ENCODE data around the gene AP4M1.
A peak's percentile ranks its signal among the peaks of the same experiment; 100 is the strongest.

Gene AP4M1

DNA sequence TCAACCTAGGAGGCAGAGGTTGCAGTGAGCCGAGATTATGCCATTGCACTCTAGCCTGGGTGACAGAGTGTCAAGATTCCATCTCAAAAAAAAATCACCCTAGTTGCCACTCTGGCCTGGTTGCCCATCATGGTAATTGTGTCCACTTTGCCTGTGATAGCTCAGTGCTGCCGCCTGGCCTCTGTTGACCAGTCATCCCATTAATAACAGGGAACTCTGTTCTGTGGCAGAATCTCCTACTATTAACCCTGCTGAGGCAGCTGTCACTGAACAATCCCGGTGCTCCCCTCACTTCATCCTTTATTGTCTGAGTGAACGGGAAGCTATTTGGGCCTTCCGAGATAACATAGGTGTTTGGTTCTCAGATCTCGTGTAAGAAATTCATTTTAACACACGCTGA lies 34.5 kb upstream of the AP4M1 start:
- peak; percentile 5 for ATAC-seq
- TF ChIP-seq TOX (CRISPR knock-in tag; IDR thresholded peaks at IDR 0.05; ENCODE audit: borderline replicate concordance) (no peak), GLIS3 (CRISPR knock-in tag; IDR thresholded peaks at IDR 0.05) (no peak), SNAI2 (CRISPR knock-in tag; IDR thresholded peaks at IDR 0.05) (no peak), ZC3H10 (CRISPR knock-in tag; IDR thresholded peaks at IDR 0.05) (no peak), ZFP3 (CRISPR knock-in tag; IDR thresholded peaks at IDR 0.05) (no peak), ISL1 (CRISPR knock-in tag; IDR thresholded peaks at IDR 0.05) (no peak), OSR1 (CRISPR knock-in tag; IDR thresholded peaks at IDR 0.05) (no peak), CSDC2 (CRISPR knock-in tag; IDR thresholded peaks at IDR 0.05) (no peak), BACH2 (CRISPR knock-in tag; IDR thresholded peaks at IDR 0.05; ENCODE audit: borderline replicate concordance) (no peak), PPARA (CRISPR knock-in tag; IDR thresholded peaks at IDR 0.05; ENCODE audit: borderline replicate concordance) (no peak)
- TF ChIP-seq, protein P1, sequence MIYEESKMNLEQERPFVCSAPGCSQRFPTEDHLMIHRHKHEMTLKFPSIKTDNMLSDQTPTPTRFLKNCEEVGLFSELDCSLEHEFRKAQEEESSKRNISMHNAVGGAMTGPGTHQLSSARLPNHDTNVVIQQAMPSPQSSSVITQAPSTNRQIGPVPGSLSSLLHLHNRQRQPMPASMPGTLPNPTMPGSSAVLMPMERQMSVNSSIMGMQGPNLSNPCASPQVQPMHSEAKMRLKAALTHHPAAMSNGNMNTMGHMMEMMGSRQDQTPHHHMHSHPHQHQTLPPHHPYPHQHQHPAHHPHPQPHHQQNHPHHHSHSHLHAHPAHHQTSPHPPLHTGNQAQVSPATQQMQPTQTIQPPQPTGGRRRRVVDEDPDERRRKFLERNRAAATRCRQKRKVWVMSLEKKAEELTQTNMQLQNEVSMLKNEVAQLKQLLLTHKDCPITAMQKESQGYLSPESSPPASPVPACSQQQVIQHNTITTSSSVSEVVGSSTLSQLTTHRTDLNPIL (CRISPR knock-in tag; IDR thresholded peaks at IDR 0.05; ENCODE audit: low read depth), result no peak
- TF ChIP-seq, protein P2, sequence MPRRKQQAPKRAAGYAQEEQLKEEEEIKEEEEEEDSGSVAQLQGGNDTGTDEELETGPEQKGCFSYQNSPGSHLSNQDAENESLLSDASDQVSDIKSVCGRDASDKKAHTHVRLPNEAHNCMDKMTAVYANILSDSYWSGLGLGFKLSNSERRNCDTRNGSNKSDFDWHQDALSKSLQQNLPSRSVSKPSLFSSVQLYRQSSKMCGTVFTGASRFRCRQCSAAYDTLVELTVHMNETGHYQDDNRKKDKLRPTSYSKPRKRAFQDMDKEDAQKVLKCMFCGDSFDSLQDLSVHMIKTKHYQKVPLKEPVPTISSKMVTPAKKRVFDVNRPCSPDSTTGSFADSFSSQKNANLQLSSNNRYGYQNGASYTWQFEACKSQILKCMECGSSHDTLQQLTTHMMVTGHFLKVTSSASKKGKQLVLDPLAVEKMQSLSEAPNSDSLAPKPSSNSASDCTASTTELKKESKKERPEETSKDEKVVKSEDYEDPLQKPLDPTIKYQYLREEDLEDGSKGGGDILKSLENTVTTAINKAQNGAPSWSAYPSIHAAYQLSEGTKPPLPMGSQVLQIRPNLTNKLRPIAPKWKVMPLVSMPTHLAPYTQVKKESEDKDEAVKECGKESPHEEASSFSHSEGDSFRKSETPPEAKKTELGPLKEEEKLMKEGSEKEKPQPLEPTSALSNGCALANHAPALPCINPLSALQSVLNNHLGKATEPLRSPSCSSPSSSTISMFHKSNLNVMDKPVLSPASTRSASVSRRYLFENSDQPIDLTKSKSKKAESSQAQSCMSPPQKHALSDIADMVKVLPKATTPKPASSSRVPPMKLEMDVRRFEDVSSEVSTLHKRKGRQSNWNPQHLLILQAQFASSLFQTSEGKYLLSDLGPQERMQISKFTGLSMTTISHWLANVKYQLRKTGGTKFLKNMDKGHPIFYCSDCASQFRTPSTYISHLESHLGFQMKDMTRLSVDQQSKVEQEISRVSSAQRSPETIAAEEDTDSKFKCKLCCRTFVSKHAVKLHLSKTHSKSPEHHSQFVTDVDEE (CRISPR knock-in tag; IDR thresholded peaks at IDR 0.05), result no peak

DNA sequence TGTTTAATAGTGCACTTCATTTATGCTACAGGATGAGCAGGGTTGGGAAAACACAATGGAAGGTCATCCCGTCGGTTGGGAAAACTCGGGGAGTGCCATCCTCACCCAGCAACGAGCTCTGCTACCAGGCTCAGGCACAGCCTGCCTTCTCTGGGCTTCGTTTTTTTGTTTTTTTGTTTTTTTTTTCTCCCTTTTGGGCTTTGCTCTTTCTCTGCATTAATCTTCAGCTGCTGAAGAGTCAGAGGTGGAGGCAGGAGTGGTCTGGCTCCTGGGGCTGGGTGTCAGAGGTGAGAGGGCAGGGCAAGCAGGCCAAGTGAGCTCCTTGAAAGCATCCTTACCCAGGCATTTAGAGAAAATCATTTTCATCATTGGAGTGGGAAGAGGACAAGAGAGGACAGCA lies 31.5 kb upstream of the AP4M1 start:
- TF ChIP-seq SNAI2 (CRISPR knock-in tag; IDR thresholded peaks at IDR 0.05) (no peak), ZFP3 (CRISPR knock-in tag; IDR thresholded peaks at IDR 0.05) (no peak)
- TF ChIP-seq, protein P3, sequence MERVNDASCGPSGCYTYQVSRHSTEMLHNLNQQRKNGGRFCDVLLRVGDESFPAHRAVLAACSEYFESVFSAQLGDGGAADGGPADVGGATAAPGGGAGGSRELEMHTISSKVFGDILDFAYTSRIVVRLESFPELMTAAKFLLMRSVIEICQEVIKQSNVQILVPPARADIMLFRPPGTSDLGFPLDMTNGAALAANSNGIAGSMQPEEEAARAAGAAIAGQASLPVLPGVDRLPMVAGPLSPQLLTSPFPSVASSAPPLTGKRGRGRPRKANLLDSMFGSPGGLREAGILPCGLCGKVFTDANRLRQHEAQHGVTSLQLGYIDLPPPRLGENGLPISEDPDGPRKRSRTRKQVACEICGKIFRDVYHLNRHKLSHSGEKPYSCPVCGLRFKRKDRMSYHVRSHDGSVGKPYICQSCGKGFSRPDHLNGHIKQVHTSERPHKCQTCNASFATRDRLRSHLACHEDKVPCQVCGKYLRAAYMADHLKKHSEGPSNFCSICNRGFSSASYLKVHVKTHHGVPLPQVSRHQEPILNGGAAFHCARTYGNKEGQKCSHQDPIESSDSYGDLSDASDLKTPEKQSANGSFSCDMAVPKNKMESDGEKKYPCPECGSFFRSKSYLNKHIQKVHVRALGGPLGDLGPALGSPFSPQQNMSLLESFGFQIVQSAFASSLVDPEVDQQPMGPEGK (CRISPR knock-in tag; IDR thresholded peaks at IDR 0.05; ENCODE audit: borderline replicate concordance), result no peak
- TF ChIP-seq, protein P2 (CRISPR knock-in tag; IDR thresholded peaks at IDR 0.05), result no peak
- ATAC-seq, result no peak

DNA sequence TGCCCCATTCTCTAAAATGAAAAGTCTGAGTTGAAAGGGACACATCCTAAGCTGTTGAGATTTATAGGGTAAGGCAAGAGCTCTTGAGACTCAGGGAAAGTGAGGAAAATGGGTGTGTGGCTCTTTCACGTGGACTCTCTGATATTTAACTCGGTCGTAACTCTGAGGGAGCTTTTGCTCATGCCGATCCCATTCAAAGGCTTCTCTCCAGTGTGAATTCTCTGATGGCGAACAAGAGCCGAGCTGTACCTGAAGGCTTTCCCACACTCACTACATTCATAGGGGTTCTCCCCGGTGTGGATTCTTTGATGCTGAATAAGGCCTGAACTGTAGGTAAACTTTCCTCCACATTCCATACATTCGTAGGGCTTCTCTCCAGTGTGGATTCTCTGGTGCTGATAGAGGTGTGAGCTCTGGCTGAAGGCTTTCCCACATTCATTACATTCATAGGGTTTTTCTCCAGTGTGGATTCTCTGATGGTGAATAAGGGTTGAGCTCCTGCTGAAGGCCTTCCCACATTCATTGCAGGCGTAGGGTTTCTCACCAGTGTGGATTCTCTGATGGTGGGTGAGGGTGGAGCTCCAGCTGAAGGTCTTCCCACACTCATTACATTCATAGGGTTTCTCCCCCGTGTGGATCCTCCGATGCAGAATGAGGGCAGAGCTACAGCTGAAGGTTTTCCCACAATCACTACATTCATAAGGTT lies 30.3 kb upstream of the AP4M1 start:
- no peak for ATAC-seq
- TF ChIP-seq RARB (CRISPR knock-in tag; IDR thresholded peaks at IDR 0.05) (no peak), OSR1 (CRISPR knock-in tag; IDR thresholded peaks at IDR 0.05) (no peak), PPARA (CRISPR knock-in tag; IDR thresholded peaks at IDR 0.05; ENCODE audit: borderline replicate concordance) (no peak), TOX (CRISPR knock-in tag; IDR thresholded peaks at IDR 0.05; ENCODE audit: borderline replicate concordance) (no peak), ZFP30 (CRISPR knock-in tag; IDR thresholded peaks at IDR 0.05) (no peak), GLIS3 (CRISPR knock-in tag; IDR thresholded peaks at IDR 0.05) (no peak), ZNF8 (CRISPR knock-in tag; IDR thresholded peaks at IDR 0.05) (no peak), ZNF70 (CRISPR knock-in tag; IDR thresholded peaks at IDR 0.05) (no peak)
- TF ChIP-seq, protein P4, sequence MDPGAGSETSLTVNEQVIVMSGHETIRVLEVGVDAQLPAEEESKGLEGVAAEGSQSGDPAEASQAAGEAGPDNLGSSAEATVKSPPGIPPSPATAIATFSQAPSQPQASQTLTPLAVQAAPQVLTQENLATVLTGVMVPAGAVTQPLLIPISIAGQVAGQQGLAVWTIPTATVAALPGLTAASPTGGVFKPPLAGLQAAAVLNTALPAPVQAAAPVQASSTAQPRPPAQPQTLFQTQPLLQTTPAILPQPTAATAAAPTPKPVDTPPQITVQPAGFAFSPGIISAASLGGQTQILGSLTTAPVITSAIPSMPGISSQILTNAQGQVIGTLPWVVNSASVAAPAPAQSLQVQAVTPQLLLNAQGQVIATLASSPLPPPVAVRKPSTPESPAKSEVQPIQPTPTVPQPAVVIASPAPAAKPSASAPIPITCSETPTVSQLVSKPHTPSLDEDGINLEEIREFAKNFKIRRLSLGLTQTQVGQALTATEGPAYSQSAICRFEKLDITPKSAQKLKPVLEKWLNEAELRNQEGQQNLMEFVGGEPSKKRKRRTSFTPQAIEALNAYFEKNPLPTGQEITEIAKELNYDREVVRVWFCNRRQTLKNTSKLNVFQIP (CRISPR knock-in tag; IDR thresholded peaks at IDR 0.05; ENCODE audit: borderline replicate concordance, low read depth), result no peak
